Endodermal cell (in vitro differentiated cells): Measurements from ENCODE around the gene SRD5A1. TPM values are rescaled to one million over a fixed set of nuclear protein-coding genes. Genes with fewer than 3 reads are reported as not detected.

ENCODE experiments used
- DNase-seq: peaks from one replicate; pipeline ENCODE4 v3.0.0-alpha.2; 2017
- H3K27ac ChIP-seq: 2 replicates; pipeline ENCODE4 v1.5.1; 2013; ENCODE audit warnings: mild to moderate bottlenecking, low read depth, low read length, moderate library complexity
- H3K27me3 ChIP-seq: 2 replicates; pipeline ENCODE4 v1.6.1; 2013; ENCODE audit warnings: mild to moderate bottlenecking, low read length, moderate library complexity; ENCODE audit not compliant: insufficient read depth, control insufficient read depth, poor library complexity, severe bottlenecking
- H3K36me3 ChIP-seq: 2 replicates; pipeline ENCODE4 v1.7.0; 2013; ENCODE audit warnings: mild to moderate bottlenecking, low read length, moderate library complexity; ENCODE audit not compliant: control insufficient read depth, insufficient read depth
- H3K4me1 ChIP-seq: one replicate; pipeline ENCODE4 v1.7.0; 2013; ENCODE audit warnings: low read length; ENCODE audit not compliant: control insufficient read depth, insufficient read depth
- H3K4me3 ChIP-seq: 2 replicates; pipeline ENCODE4 v1.5.1; 2013; ENCODE audit warnings: mild to moderate bottlenecking, low read length, moderate library complexity
- H3K9ac ChIP-seq: 2 replicates; pipeline ENCODE4 v1.6.1; 2013; ENCODE audit warnings: mild to moderate bottlenecking, low read length, moderate library complexity; ENCODE audit not compliant: poor library complexity, severe bottlenecking; ENCODE audit errors: extremely low read depth
- H3K9me3 ChIP-seq: 2 replicates; pipeline ENCODE4 v1.6.1; 2013; ENCODE audit warnings: mild to moderate bottlenecking, low read length, moderate library complexity; ENCODE audit not compliant: control insufficient read depth
- H3K27ac Mint-ChIP-seq: 2 replicates; pipeline ENCODE4 v1.8.0; 2020; ENCODE audit warnings: mixed read lengths
- H3K27me3 Mint-ChIP-seq: 2 replicates; pipeline ENCODE4 v1.8.0; 2021; ENCODE audit warnings: mild to moderate bottlenecking, mixed read lengths; ENCODE audit not compliant: insufficient read depth
- H3K36me3 Mint-ChIP-seq: 2 replicates; pipeline ENCODE4 v1.8.0; 2020; ENCODE audit warnings: low read depth, mixed read lengths
- H3K4me1 Mint-ChIP-seq: 2 replicates; pipeline ENCODE4 v1.8.0; 2020; ENCODE audit warnings: mixed read lengths
- H3K4me3 Mint-ChIP-seq: 2 replicates; pipeline ENCODE4 v1.8.0; 2020; ENCODE audit warnings: mild to moderate bottlenecking, moderate library complexity, mixed read lengths
- H3K9me3 Mint-ChIP-seq: 2 replicates; pipeline ENCODE4 v1.8.0; 2020; ENCODE audit warnings: mild to moderate bottlenecking, mixed read lengths
- CTCF ChIP-seq: fragments of 200-600 bp; sonication (generic); conservative IDR thresholded peaks from 2 replicates; pipeline ENCODE4 v1.5.0; 2021; ENCODE audit warnings: antibody characterized with exemption, mild to moderate bottlenecking
- WGBS, 2 experiments: methylation state at CpG; one replicate each; pipeline versions ENCODE4 v1.1.5 to v1.1.7; 2013; ENCODE audit warnings: missing lambda C conversion rate in 2 of 2, mixed read lengths in 1 of 2; ENCODE audit not compliant: insufficient coverage in 1 of 2, insufficient read length in 1 of 2; 5-methylcytosine and 5-hydroxymethylcytosine counted together
- total RNA-seq, 2 donors: library from RNA; stranded (reverse); fragmentation: NEBNext Ultra II Directional in 1 of 2; extraction: Animal tissue kit (Norgen Biotek cat#: 25700) in 1 of 2; gene quantifications; 2 replicates in 1 of 2; 3 replicates in 1 of 2; pipeline ENCODE4 v1.2.1, GENCODE V29; 2021

Gene SRD5A1
- total RNA-seq, 2 donors from 2014 or later = 15.0 to 16.2 TPM

GRCh38 chr5:6710070-6710469 lies 76.8 kb downstream of the SRD5A1 start:
- Mint-ChIP-seq H3K9me3 (no peaks in the 10 kb centered on the region), H3K27ac (no peak overlapping the region), H3K36me3 (no peaks in the 10 kb centered on the region), H3K4me3 (no peak overlapping the region), H3K27me3 (peaks cover 19% of the 10 kb centered on the region), H3K4me1 (peaks cover under 1% of the 10 kb centered on the region)
- Histone ChIP-seq H3K4me3 (no peak overlapping the region), H3K36me3 (no peaks in the 10 kb centered on the region), H3K27me3 (no peaks in the 10 kb centered on the region), H3K9me3 (no peaks in the 10 kb centered on the region), H3K4me1 (no peaks in the 10 kb centered on the region), H3K27ac (no peak overlapping the region), H3K9ac (no peak overlapping the region)
- no peak for DNase-seq
- TF ChIP-seq CTCF = no peak
- 93 to 97% methylated on average over 4 to 5 of the region's 5 CpGs for WGBS, 2 experiments

GRCh38 chr5:6710551-6711318 lies 77.5 kb downstream of the SRD5A1 start:
- no peak for TF ChIP-seq CTCF
- Histone ChIP-seq H3K4me1 (peaks cover 3% of the 10 kb centered on the region), H3K27ac (no peak overlapping the region), H3K27me3 (no peaks in the 10 kb centered on the region), H3K9ac (no peak overlapping the region), H3K36me3 (no peaks in the 10 kb centered on the region), H3K4me3 (no peak overlapping the region), H3K9me3 (no peaks in the 10 kb centered on the region)
- WGBS, 2 experiments = 82 to 88% methylated on average over 13 of the region's 13 CpGs
- Mint-ChIP-seq H3K27ac (no peak overlapping the region), H3K4me3 (no peak overlapping the region), H3K9me3 (no peaks in the 10 kb centered on the region), H3K36me3 (no peaks in the 10 kb centered on the region), H3K27me3 (peaks cover 19% of the 10 kb centered on the region), H3K4me1 (peaks cover 8% of the 10 kb centered on the region)
- no peak for DNase-seq

GRCh38 chr5:6711409-6712141 lies 78.3 kb downstream of the SRD5A1 start:
- Mint-ChIP-seq H3K4me1 (peaks cover 16% of the 10 kb centered on the region), H3K36me3 (no peaks in the 10 kb centered on the region), H3K4me3 (peak overlapping the region; percentile 73), H3K27me3 (peaks cover 19% of the 10 kb centered on the region), H3K27ac (peak overlapping the region; percentile 89), H3K9me3 (no peaks in the 10 kb centered on the region)
- WGBS, 2 experiments = 59 to 80% methylated on average over 9 to 15 of the region's 15 CpGs
- no peak for TF ChIP-seq CTCF
- peaks cover under 1% of the 10 kb centered on the region for H3K36me3 ChIP-seq
- H3K4me1 ChIP-seq = peaks cover 6% of the 10 kb centered on the region
- no peak for DNase-seq
- H3K27me3 ChIP-seq = no peaks in the 10 kb centered on the region
- H3K9me3 ChIP-seq = no peaks in the 10 kb centered on the region
- peak overlapping the region; percentile 94 for H3K27ac ChIP-seq
- peak overlapping the region; percentile 51 for H3K9ac ChIP-seq
- H3K4me3 ChIP-seq = peak overlapping the region; percentile 88
